ENCODE results near the gene FAM200B.

FAM200B gene

DNA sequence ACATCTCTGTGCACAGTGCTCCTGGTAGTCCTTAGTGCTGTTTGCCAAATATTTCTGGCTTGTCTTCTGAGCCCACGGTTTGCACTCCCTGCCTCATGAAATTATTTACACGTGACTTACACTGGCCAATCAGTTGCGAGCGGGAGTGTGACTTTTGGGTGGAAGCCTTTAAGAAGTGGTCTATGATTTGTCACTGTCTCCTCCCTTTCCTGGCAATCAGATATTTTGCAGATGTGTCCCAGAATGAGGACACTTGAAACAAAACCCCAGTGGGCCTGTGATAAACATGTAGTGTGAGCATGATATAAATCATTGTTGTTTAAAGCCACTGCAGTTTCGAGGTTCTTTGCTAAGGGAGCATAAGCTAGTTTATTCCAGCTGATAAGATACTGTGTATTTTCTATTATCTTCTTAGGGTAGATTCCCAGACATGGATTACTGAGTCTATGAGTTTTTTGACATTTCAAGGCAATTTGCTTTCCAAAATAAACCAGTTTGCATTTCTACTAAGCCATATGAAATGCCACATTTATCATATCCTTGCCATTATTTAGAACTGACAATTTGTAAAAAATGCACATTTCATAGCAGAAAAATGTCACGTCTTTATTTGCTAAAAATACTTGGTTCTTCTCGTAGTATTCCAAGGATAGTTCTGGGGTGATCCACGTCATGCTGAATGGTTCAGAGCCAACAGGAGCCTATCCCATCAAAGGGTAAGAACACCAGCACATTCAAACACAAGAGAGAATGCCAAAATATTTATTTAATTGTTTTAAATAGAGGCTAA is 33.2 kb downstream of the FAM200B start:
- Histone ChIP-seq H3K4me1 (no peaks in the 10 kb centered on the region), H3K4me3 (ENCODE audit: low read depth, low read length) (no peak overlapping the region), H3K36me3 (no peaks in the 10 kb centered on the region), H3K9me3 (no peaks in the 10 kb centered on the region), H3K27me3 (no peaks in the 10 kb centered on the region)
- no peak for DNase-seq
- TF ChIP-seq, protein P1, sequence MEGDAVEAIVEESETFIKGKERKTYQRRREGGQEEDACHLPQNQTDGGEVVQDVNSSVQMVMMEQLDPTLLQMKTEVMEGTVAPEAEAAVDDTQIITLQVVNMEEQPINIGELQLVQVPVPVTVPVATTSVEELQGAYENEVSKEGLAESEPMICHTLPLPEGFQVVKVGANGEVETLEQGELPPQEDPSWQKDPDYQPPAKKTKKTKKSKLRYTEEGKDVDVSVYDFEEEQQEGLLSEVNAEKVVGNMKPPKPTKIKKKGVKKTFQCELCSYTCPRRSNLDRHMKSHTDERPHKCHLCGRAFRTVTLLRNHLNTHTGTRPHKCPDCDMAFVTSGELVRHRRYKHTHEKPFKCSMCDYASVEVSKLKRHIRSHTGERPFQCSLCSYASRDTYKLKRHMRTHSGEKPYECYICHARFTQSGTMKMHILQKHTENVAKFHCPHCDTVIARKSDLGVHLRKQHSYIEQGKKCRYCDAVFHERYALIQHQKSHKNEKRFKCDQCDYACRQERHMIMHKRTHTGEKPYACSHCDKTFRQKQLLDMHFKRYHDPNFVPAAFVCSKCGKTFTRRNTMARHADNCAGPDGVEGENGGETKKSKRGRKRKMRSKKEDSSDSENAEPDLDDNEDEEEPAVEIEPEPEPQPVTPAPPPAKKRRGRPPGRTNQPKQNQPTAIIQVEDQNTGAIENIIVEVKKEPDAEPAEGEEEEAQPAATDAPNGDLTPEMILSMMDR (IDR thresholded peaks at IDR 0.05; ENCODE audit: low read depth, low read length): no peak

DNA sequence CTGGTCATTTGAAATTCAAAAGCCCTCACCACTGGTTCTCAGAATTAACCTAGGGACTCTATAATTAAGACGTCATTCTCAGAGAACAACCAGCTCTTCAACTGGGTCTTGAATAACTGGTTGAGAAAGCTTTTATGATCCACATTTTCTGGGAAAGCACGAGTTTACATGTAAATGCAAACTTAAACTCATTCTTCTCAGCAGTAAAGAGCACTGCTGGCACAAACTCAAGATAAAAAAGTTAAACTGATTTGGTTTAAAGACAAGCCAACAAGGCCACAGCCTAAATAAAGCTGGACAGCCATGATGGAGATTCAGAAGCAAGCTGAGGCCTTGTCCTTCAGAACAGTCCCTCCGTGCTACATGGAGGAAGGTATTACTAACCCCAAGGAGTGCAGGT is 34.5 kb downstream of the FAM200B start:
- TF ChIP-seq, protein P1 (IDR thresholded peaks at IDR 0.05; ENCODE audit: low read depth, low read length): no peak
- Histone ChIP-seq H3K4me1 (no peaks in the 10 kb centered on the region), H3K9me3 (no peaks in the 10 kb centered on the region), H3K27me3 (no peaks in the 10 kb centered on the region), H3K36me3 (no peaks in the 10 kb centered on the region), H3K4me3 (ENCODE audit: low read depth, low read length) (no peak overlapping the region)
- no peak for DNase-seq

DNA sequence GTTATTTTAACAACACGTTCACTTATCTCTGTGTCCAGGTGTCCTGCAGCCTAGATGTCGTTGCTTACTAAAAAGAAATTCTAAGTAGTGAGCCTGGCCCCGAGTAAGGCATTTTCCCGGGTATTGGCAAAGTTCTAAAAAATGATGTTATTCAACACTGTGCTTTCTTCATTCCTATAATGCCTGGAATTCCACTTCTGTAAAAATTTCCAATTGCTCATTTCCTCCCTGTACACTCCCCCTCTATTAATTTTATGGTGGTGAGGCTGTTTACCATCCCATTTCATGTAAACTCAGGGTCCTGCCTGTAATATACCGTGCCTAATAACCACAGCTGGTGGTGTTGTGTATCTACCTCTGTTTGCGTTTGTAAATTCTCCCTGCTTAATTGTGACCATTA is 35.5 kb downstream of the FAM200B start:
- no peaks in the 10 kb centered on the region for H3K9me3 ChIP-seq
- no peaks in the 10 kb centered on the region for H3K4me1 ChIP-seq
- H3K27me3 ChIP-seq: no peaks in the 10 kb centered on the region
- no peaks in the 10 kb centered on the region for H3K36me3 ChIP-seq
- H3K4me3 ChIP-seq (ENCODE audit: low read depth, low read length): no peak overlapping the region
- no peak for DNase-seq
- TF ChIP-seq, protein P1 (IDR thresholded peaks at IDR 0.05; ENCODE audit: low read depth, low read length): no peak

DNA sequence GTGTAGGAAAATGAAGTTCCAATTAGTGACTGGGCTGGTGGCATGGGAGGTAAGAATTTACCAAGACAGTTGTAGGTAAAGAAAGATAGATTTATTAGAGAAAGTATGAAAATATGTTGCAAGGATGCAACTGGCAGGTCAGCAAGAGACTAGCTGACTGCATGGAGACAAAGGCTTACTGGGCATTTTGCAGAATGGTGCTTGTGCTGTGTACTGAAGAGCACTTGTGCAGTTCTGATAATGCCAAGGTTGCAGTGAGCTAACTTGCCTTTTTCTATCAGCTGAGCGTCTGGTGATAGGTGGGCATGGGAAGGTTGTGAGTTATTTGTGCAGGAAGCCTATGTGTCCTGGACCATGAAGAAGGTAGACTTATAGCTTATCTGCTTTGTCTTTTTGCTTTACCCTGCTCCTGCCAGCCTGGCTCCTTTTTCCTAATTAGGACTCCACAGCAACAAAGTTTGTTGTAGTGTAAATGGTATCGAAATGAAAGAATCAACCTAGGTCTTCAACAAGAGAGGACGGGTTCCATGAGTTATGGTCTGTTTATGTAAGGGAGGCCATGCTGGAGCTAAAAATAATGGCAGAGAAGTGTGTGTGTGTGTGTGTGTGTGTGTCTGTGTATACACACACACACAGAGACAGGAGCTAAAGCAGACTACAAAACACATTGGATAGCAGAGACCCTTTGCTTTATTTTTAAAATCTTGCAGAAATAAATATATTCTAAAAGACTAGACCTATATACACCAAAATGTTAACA is 36.2 kb downstream of the FAM200B start:
- H3K4me1 ChIP-seq: no peaks in the 10 kb centered on the region
- H3K4me3 ChIP-seq (ENCODE audit: low read depth, low read length): no peak overlapping the region
- no peak for DNase-seq
- TF ChIP-seq, protein P1 (IDR thresholded peaks at IDR 0.05; ENCODE audit: low read depth, low read length): no peak
- H3K9me3 ChIP-seq: no peaks in the 10 kb centered on the region
- no peaks in the 10 kb centered on the region for H3K36me3 ChIP-seq
- no peaks in the 10 kb centered on the region for H3K27me3 ChIP-seq

DNA sequence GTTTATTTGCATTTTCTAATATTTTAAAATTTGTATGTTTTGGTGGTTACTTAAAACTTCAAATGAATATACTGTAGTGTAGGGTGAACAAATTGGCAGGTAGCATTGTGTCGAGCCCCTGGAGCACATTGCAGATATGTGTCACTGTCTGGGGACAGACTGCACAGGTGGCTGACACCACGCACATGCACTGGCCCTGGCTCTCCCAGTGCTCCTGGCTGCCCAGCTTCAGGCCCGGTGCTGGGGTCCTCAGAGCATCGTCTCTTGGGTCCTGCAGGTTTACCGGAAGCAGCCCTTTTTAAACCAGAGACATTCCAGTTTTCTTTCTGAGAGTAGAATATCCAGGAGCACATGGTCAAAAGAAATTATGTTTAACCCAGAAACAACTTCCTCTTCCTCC is 36.8 kb downstream of the FAM200B start:
- Histone ChIP-seq H3K4me3 (ENCODE audit: low read depth, low read length) (no peak overlapping the region), H3K4me1 (no peaks in the 10 kb centered on the region), H3K36me3 (no peaks in the 10 kb centered on the region), H3K27me3 (no peaks in the 10 kb centered on the region), H3K9me3 (no peaks in the 10 kb centered on the region)
- TF ChIP-seq, protein P1 (IDR thresholded peaks at IDR 0.05; ENCODE audit: low read depth, low read length): no peak
- no peak for DNase-seq

DNA sequence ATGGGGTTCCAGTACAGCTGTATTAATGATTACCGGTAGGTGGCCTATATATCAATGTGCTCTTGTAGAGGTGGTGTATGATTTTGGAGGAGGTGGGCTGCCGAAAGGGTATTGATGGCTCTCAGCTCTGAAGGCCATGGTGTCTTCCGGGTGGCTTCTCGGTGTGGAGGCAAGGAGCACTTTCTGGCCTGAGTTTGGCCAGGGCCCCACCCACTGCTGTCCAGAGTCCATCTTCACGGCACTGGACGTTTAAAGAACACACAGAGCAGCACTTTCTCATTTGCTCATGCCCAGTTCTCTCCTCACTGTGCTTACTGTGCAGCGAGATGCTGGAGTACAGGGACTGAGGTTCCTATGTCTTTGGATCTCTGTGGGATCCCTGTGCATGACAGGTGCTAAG is 37.3 kb downstream of the FAM200B start:
- DNase-seq: no peak
- Histone ChIP-seq H3K36me3 (no peaks in the 10 kb centered on the region), H3K4me1 (no peaks in the 10 kb centered on the region), H3K27me3 (no peaks in the 10 kb centered on the region), H3K9me3 (no peaks in the 10 kb centered on the region), H3K4me3 (ENCODE audit: low read depth, low read length) (no peak overlapping the region)
- TF ChIP-seq, protein P1 (IDR thresholded peaks at IDR 0.05; ENCODE audit: low read depth, low read length): no peak

Measured in BE2C (cell line).